ENCODE measurements around the gene RPS6KA1. TPM values are rescaled to one million over a fixed set of nuclear protein-coding genes. Genes with fewer than 3 reads are reported as not detected.
A peak's percentile ranks its signal among the peaks of the same experiment; 100 is the strongest.

Gene RPS6KA1
- total RNA-seq, 5 donors from 2014 or later (not counting 1 experiment from before 2014, with no cell fraction given), result 85.8 to 123 (median 101) TPM

DNA sequence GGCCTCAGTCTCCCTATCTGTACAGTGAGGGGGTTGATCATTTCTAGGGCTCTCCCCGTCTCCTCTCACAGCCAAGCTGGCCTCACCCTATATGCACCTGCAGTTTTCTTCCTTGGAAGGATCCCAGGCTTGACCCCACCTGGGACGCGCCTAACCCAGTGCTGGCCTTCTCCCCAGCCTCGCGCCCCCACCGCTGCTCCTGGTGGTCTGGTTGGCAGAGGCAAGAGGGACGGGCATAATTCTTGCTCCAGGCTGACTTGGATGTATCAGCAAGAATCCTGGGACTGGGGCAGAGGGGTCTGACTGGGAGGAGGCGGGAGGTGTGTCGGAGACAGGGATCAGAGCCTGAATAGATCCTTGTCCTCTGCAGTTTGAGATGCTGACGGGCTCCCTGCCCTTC, 25.2 kb downstream of the RPS6KA1 start:
- Histone ChIP-seq H3K4me3 (ENCODE audit: control insufficient read depth in 1 of 2, extremely low read depth in 1 of 2, low read length in 1 of 2) (no peak overlapping the region), H3K27ac (ENCODE audit: low read length) (no peak overlapping the region), H3K9me3 (no peaks in the 10 kb centered on the region), H3K27me3 (replicated peaks in 1 of 2; ENCODE audit: control insufficient read depth in 2 of 2, extremely low read depth in 1 of 2, insufficient read depth in 2 of 2, low read length in 1 of 2) (no peaks in the 10 kb centered on the region), H3K4me1 (ENCODE audit: control insufficient read depth in 1 of 2, extremely low read depth in 1 of 2, insufficient read depth in 2 of 2, low read length in 2 of 2) (peaks cover 0 to 41% of the 10 kb centered on the region in 2 experiments), H3K36me3 (ENCODE audit: control insufficient read depth in 2 of 2, extremely low read depth in 1 of 2, insufficient read depth in 1 of 2, low read length in 1 of 2) (peaks cover 44 to 90% of the 10 kb centered on the region in 2 donors)
- no peaks in the 10 kb centered on the region for H3K9me3 Mint-ChIP-seq
- peaks cover 0 to 7% (median 0%) of the 10 kb centered on the region in 3 donors for H3K4me1 Mint-ChIP-seq
- no peak overlapping the region for H3K4me3 Mint-ChIP-seq
- ATAC-seq (replicated peaks in 1 of 4), result no peak
- DNase-seq, result no peak
- 96% methylated on average over 9 of the region's 10 CpGs for WGBS (ENCODE audit: insufficient coverage)
- H3K27ac Mint-ChIP-seq, result peak overlapping the region in 1 of 2 donors; percentile 34
- ChIA-PET POLR2A (interaction anchor here in 1 of 2 donors (0.6 kb wide), 1 partner anchor 1230 kb away, joined by 4 read pairs; no protein-coding TSS in a partner anchor), CTCF (no interaction called here)
- peaks cover 51% of the 10 kb centered on the region for H3K36me3 Mint-ChIP-seq
- H3K27me3 Mint-ChIP-seq, result no peaks in the 10 kb centered on the region

DNA sequence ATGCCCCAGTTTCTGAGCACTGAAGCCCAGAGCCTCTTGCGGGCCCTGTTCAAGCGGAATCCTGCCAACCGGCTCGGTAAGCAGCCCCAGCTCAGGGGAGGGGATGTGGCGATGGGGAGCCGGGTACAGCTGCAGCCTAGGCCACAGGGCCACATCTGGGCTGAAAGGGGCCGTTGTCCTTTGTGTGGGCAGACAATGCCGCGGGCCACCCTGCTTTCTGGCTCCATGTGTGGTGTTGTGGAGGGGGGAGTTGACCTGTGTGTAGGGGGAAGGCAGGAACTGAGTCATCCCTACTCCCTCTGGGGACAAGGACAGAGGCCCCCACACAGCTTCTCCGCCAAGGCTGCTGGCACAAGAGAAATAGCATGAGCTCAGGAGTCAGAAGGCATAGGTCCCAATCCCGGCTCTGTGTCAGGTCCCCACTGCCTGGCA, 26.0 kb downstream of the RPS6KA1 start:
- H3K4me3 Mint-ChIP-seq, result no peak overlapping the region
- no peak overlapping the region for H3K4me3 ChIP-seq (ENCODE audit: control insufficient read depth in 1 of 2, extremely low read depth in 1 of 2, low read length in 1 of 2)
- DNase-seq (no peak), ATAC-seq (replicated peaks in 1 of 4) (no peak)
- peaks cover 0 to 7% (median 0%) of the 10 kb centered on the region in 3 donors for H3K4me1 Mint-ChIP-seq
- peaks cover 0 to 39% of the 10 kb centered on the region in 2 experiments for H3K4me1 ChIP-seq (ENCODE audit: control insufficient read depth in 1 of 2, extremely low read depth in 1 of 2, insufficient read depth in 2 of 2, low read length in 2 of 2)
- H3K27me3 ChIP-seq (replicated peaks in 1 of 2; ENCODE audit: control insufficient read depth in 2 of 2, extremely low read depth in 1 of 2, insufficient read depth in 2 of 2, low read length in 1 of 2), result no peaks in the 10 kb centered on the region
- 85% methylated on average over 10 of the region's 11 CpGs for WGBS (ENCODE audit: insufficient coverage)
- H3K36me3 ChIP-seq (ENCODE audit: control insufficient read depth in 2 of 2, extremely low read depth in 1 of 2, insufficient read depth in 1 of 2, low read length in 1 of 2), result peaks cover 41 to 95% of the 10 kb centered on the region in 2 donors
- H3K27ac Mint-ChIP-seq, result no peak overlapping the region
- no peak overlapping the region for H3K27ac ChIP-seq (ENCODE audit: low read length)
- H3K27me3 Mint-ChIP-seq, result no peaks in the 10 kb centered on the region
- no peaks in the 10 kb centered on the region for H3K9me3 Mint-ChIP-seq
- ChIA-PET POLR2A (no interaction called here), CTCF (no interaction called here)
- no peaks in the 10 kb centered on the region for H3K9me3 ChIP-seq
- peaks cover 54% of the 10 kb centered on the region for H3K36me3 Mint-ChIP-seq

DNA sequence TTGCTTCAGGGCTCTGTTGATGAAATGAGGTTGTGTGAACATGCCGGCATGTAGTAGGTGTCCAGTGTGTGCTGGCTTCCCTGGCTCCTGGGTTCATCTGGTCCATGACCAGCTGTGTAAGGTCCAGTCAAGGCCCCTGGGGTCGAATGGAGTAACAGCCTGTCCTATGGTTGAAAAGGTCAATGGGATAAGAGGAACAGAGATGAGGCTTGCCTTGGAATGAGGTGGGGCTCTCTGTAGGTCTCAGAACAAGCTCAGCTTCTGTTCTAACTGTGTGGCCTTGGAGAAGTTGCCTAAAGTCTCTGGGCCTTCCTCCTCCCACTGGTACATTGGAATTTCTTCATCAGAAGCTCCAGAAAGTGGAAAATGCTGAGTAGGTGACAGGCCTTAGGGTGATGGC, 26.6 kb downstream of the RPS6KA1 start:
- no peak for ATAC-seq (replicated peaks in 1 of 4)
- Histone ChIP-seq H3K27ac (ENCODE audit: low read length) (no peak overlapping the region), H3K4me3 (ENCODE audit: control insufficient read depth in 1 of 2, extremely low read depth in 1 of 2, low read length in 1 of 2) (no peak overlapping the region), H3K4me1 (ENCODE audit: control insufficient read depth in 1 of 2, extremely low read depth in 1 of 2, insufficient read depth in 2 of 2, low read length in 2 of 2) (peaks cover 0 to 34% of the 10 kb centered on the region in 2 experiments), H3K9me3 (no peaks in the 10 kb centered on the region), H3K27me3 (replicated peaks in 1 of 2; ENCODE audit: control insufficient read depth in 2 of 2, extremely low read depth in 1 of 2, insufficient read depth in 2 of 2, low read length in 1 of 2) (no peaks in the 10 kb centered on the region), H3K36me3 (ENCODE audit: control insufficient read depth in 2 of 2, extremely low read depth in 1 of 2, insufficient read depth in 1 of 2, low read length in 1 of 2) (peaks cover 41 to 95% of the 10 kb centered on the region in 2 donors)
- 83% methylated on average over 2 of the region's 2 CpGs for WGBS (ENCODE audit: insufficient coverage)
- Mint-ChIP-seq H3K9me3 (no peaks in the 10 kb centered on the region), H3K36me3 (peaks cover 55% of the 10 kb centered on the region), H3K4me1 (peaks cover 0 to 7% (median 0%) of the 10 kb centered on the region in 3 donors), H3K27me3 (no peaks in the 10 kb centered on the region), H3K27ac (peak overlapping the region in 1 of 2 donors; percentile 34), H3K4me3 (no peak overlapping the region)
- DNase-seq, result no peak
- CTCF ChIA-PET, result no interaction called here
- POLR2A ChIA-PET, result no interaction called here

DNA sequence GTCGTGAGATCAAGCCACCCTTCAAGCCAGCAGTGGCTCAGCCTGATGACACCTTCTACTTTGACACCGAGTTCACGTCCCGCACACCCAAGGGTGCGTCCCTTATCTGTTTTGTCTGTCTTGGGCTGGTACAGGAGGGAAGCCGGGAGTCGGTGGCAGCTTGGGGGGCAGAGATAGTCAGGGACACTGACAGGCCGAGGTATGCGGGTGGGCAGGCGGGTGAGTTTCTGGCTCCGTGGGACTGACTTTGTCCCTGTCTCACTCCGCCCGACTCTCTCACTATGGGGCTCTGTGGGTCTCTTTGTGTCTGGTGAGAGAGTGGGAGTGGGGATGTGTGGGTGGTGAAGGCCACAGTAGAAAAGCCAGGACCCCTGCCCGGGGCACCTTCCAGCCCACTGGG, 27.4 kb downstream of the RPS6KA1 start:
- no peaks in the 10 kb centered on the region for H3K27me3 Mint-ChIP-seq
- Histone ChIP-seq H3K4me1 (ENCODE audit: control insufficient read depth in 1 of 2, extremely low read depth in 1 of 2, insufficient read depth in 2 of 2, low read length in 2 of 2) (peaks cover 0 to 27% of the 10 kb centered on the region in 2 experiments), H3K9me3 (no peaks in the 10 kb centered on the region), H3K4me3 (ENCODE audit: control insufficient read depth in 1 of 2, extremely low read depth in 1 of 2, low read length in 1 of 2) (no peak overlapping the region), H3K36me3 (ENCODE audit: control insufficient read depth in 2 of 2, extremely low read depth in 1 of 2, insufficient read depth in 1 of 2, low read length in 1 of 2) (peaks cover 43 to 92% of the 10 kb centered on the region in 2 donors), H3K27ac (ENCODE audit: low read length) (no peak overlapping the region), H3K27me3 (replicated peaks in 1 of 2; ENCODE audit: control insufficient read depth in 2 of 2, extremely low read depth in 1 of 2, insufficient read depth in 2 of 2, low read length in 1 of 2) (no peaks in the 10 kb centered on the region)
- CTCF ChIA-PET, result no interaction called here
- H3K4me1 Mint-ChIP-seq, result peaks cover 0 to 7% (median 0%) of the 10 kb centered on the region in 3 donors
- DNase-seq, result no peak
- no peak overlapping the region for H3K4me3 Mint-ChIP-seq
- H3K9me3 Mint-ChIP-seq, result no peaks in the 10 kb centered on the region
- peak overlapping the region in 1 of 2 donors; percentile 55 for H3K27ac Mint-ChIP-seq
- peaks cover 54% of the 10 kb centered on the region for H3K36me3 Mint-ChIP-seq
- POLR2A ChIA-PET, result no interaction called here
- WGBS (ENCODE audit: insufficient coverage), result 98% methylated on average over 10 of the region's 14 CpGs
- no peak for ATAC-seq (replicated peaks in 1 of 4)

DNA sequence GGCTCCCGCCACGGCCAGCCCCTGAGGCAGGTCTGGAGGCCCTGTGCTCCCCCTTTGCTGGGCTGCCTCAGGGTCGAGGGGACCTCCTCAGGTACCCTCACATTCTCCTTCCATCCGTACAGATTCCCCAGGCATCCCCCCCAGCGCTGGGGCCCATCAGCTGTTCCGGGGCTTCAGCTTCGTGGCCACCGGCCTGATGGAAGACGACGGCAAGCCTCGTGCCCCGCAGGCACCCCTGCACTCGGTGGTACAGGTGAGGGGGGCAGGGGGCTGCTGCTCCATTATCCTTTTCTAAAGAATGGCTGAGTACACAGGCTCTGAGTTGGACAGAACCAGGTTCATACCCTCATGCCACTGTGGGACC, 29.1 kb downstream of the RPS6KA1 start:
- H3K4me1 Mint-ChIP-seq, result peaks cover 0 to 4% (median 0%) of the 10 kb centered on the region in 3 donors
- Histone ChIP-seq H3K9me3 (no peaks in the 10 kb centered on the region), H3K27me3 (replicated peaks in 1 of 2; ENCODE audit: control insufficient read depth in 2 of 2, extremely low read depth in 1 of 2, insufficient read depth in 2 of 2, low read length in 1 of 2) (no peaks in the 10 kb centered on the region), H3K4me1 (ENCODE audit: control insufficient read depth in 1 of 2, extremely low read depth in 1 of 2, insufficient read depth in 2 of 2, low read length in 2 of 2) (peaks cover 0 to 18% of the 10 kb centered on the region in 2 experiments), H3K27ac (ENCODE audit: low read length) (no peak overlapping the region), H3K36me3 (ENCODE audit: control insufficient read depth in 2 of 2, extremely low read depth in 1 of 2, insufficient read depth in 1 of 2, low read length in 1 of 2) (peaks cover 42 to 90% of the 10 kb centered on the region in 2 donors), H3K4me3 (ENCODE audit: control insufficient read depth in 1 of 2, extremely low read depth in 1 of 2, low read length in 1 of 2) (no peak overlapping the region)
- ChIA-PET POLR2A (interaction anchor here in 1 of 2 donors (0.6 kb wide), 1 partner anchor 102 kb away, joined by 4 read pairs; no protein-coding TSS in a partner anchor), CTCF (interaction anchor here in 1 of 2 donors (0.6 to 0.7 kb wide), 3 partner anchors 227 to 1215 kb away, joined by 3 read pairs; no protein-coding TSS in a partner anchor)
- WGBS (ENCODE audit: insufficient coverage), result 100% methylated on average over 2 of the region's 13 CpGs
- H3K36me3 Mint-ChIP-seq, result peaks cover 59% of the 10 kb centered on the region
- no peaks in the 10 kb centered on the region for H3K9me3 Mint-ChIP-seq
- no peak for ATAC-seq (replicated peaks in 1 of 4)
- DNase-seq, result no peak
- H3K27me3 Mint-ChIP-seq, result no peaks in the 10 kb centered on the region
- H3K27ac Mint-ChIP-seq, result no peak overlapping the region
- H3K4me3 Mint-ChIP-seq, result no peak overlapping the region

DNA sequence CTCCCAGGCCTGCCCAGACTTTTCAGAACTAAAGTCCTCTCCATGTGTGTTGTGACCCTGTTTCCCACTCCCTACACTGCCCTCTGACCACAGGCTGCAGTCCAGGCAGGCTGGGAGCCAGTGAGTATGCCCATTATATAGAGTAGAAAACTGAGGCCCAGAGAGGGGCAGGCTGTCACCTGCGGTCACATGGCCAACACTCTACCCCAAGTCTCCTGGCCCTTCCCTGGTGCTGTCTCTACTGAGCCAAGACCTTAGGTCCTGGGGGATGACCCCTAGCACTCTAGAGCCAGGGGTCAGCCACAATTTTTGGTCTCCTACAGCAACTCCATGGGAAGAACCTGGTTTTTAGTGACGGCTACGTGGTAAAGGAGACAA, 30.8 kb downstream of the RPS6KA1 start:
- no peak overlapping the region for H3K27ac ChIP-seq (ENCODE audit: low read length)
- no peaks in the 10 kb centered on the region for H3K9me3 ChIP-seq
- ChIA-PET CTCF (no interaction called here), POLR2A (no interaction called here)
- H3K27me3 Mint-ChIP-seq, result no peaks in the 10 kb centered on the region
- no peak overlapping the region for H3K27ac Mint-ChIP-seq
- no peak for DNase-seq
- peaks cover 6 to 10% (median 8%) of the 10 kb centered on the region in 3 donors for H3K4me1 Mint-ChIP-seq
- no peaks in the 10 kb centered on the region for H3K27me3 ChIP-seq (replicated peaks in 1 of 2; ENCODE audit: control insufficient read depth in 2 of 2, extremely low read depth in 1 of 2, insufficient read depth in 2 of 2, low read length in 1 of 2)
- H3K36me3 Mint-ChIP-seq, result peaks cover 64% of the 10 kb centered on the region
- no peak for ATAC-seq (replicated peaks in 1 of 4)
- peaks cover 0 to 6% of the 10 kb centered on the region in 2 experiments for H3K4me1 ChIP-seq (ENCODE audit: control insufficient read depth in 1 of 2, extremely low read depth in 1 of 2, insufficient read depth in 2 of 2, low read length in 2 of 2)
- H3K4me3 Mint-ChIP-seq, result no peak overlapping the region
- 85% methylated on average over 3 of the region's 3 CpGs for WGBS (ENCODE audit: insufficient coverage)
- peaks cover 34 to 88% of the 10 kb centered on the region in 2 donors for H3K36me3 ChIP-seq (ENCODE audit: control insufficient read depth in 2 of 2, extremely low read depth in 1 of 2, insufficient read depth in 1 of 2, low read length in 1 of 2)
- H3K4me3 ChIP-seq (ENCODE audit: control insufficient read depth in 1 of 2, extremely low read depth in 1 of 2, low read length in 1 of 2), result no peak overlapping the region
- no peaks in the 10 kb centered on the region for H3K9me3 Mint-ChIP-seq

All from T-cell (primary cell).